Fibroblast of pulmonary artery (primary cell): ENCODE data around the gene ZNF423.

Experiments used
- DNase-seq: peaks from one replicate; pipeline ENCODE4 v3.0.0-alpha.2; 2010; ENCODE audit warnings: low read depth
- H3K4me3 ChIP-seq: replicated peaks from 2 replicates; pipeline ENCODE4 v1.5.1; 2011; ENCODE audit warnings: low read depth, mild to moderate bottlenecking, control low read depth, low read length, moderate library complexity
- CTCF ChIP-seq: IDR thresholded peaks from 2 replicates; pipeline ENCODE4 v1.5.1; 2011; ENCODE audit warnings: mild to moderate bottlenecking, control low read depth, low read length, inconsistent platforms; ENCODE audit errors: missing control alignments

Gene ZNF423

DNA sequence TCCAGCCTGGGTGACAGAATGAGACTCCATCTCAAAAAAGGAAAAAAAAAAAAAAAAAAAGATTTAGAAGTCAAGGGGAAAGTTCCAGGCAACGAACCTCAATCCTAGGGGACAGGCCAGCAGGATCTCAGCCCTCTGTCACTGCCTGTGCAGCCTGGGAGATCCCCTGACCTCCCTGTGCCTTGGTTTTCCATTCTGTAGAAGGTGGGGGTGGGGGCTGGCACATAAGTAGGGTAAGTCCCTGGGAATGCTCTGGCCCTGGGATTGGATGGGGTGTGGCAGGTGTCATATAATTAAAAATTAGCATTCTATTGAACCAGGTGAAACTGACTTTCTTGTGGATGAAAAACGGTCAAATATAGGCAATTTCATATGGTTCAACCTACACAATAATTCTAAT, 391.8 kb downstream of the ZNF423 start:
- no peak for DNase-seq
- no peak for TF ChIP-seq CTCF
- H3K4me3 ChIP-seq, result no peak overlapping the region

DNA sequence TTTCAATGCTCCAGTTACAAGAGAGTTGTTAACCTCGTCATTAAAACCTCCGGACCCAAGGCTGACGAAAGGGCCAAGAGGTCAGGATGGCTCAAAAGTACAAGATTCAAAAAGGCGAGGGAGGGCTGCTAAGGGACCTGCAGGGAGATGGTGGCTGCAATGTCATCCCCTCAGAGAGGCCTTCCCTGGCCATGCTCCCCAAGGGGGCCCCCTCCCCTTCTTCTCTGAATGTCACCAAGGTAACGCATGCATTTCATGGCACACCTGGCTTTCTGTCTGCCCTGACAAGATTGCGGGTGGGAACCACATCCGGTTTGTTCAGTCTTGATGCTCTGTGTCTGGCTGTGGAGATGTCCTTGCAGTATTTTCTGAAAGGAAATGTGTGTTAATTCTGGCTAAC, 392.4 kb downstream of the ZNF423 start:
- no peak overlapping the region for H3K4me3 ChIP-seq
- no peak for DNase-seq
- no peak for TF ChIP-seq CTCF

DNA sequence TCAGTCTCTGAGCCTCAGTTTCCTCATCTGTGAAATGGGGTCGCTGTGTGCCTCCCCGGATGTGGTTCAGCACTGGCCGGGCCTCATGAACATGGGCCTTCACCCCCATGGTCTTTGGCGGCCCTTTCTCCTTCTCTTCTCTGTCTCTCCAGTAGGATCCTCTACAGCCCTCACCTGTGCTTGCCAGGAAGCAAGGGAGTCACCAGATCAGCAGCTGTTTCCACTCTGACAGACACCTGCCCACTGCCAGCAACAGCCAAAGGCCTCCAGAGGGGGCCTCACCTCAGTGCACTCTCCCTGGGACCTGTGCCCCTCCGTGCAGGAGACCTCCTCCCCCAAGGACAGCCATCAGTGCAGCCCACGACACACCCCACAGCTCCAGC, 392.9 kb downstream of the ZNF423 start:
- TF ChIP-seq CTCF, result no peak
- no peak overlapping the region for H3K4me3 ChIP-seq
- DNase-seq, result no peak

DNA sequence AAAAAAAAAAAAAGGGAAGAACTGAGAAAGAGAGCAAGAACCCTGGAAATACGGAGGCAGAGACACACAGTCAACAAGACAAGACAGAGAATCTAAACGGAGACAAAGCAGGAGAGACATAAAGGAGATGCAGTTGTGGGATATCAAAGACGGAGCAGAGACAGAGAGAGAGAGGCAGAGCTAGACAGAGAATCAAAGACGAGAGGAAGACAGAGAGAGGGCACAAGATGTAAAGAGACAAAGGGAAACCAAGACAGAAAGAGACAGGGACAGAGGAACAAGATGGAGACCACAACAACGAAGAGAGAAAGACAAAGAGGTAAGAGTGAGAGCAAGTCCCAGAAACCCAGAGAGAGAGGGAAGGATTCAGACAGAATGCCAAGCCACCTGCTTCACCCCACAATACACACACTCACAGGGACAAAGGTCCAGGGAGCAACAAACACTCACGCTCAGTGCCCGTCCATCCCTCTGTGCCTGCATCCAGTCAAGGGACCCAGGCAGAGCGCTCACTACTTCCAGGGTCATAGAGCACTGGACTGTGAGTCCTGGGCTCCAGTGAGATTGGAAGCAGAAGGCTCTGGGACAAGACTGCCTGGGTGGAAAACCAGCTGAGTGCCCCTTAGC, 393.4 kb downstream of the ZNF423 start:
- DNase-seq, result no peak
- TF ChIP-seq CTCF, result no peak
- no peak overlapping the region for H3K4me3 ChIP-seq

DNA sequence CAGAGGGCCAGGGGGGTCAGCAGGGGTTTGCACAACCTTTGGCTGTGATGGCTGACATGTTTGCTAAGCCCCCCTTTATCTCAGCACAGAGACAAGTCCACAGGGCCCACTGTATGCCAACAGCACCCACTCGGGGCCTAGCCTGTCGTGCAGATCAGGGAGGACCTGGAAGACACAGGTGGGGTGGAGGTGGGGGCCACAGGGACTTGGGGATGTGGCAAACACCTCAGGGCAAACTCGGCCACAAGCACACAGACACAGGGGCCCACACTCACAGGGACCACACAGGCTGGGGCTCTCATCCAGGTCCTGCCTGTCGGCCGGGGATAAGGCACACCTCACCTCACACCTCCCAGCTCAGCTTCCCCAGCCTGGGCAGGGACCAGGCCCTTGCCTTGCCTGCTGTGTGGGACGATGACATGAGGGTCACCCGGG, 394.4 kb downstream of the ZNF423 start:
- no peak for DNase-seq
- no peak for TF ChIP-seq CTCF
- no peak overlapping the region for H3K4me3 ChIP-seq

DNA sequence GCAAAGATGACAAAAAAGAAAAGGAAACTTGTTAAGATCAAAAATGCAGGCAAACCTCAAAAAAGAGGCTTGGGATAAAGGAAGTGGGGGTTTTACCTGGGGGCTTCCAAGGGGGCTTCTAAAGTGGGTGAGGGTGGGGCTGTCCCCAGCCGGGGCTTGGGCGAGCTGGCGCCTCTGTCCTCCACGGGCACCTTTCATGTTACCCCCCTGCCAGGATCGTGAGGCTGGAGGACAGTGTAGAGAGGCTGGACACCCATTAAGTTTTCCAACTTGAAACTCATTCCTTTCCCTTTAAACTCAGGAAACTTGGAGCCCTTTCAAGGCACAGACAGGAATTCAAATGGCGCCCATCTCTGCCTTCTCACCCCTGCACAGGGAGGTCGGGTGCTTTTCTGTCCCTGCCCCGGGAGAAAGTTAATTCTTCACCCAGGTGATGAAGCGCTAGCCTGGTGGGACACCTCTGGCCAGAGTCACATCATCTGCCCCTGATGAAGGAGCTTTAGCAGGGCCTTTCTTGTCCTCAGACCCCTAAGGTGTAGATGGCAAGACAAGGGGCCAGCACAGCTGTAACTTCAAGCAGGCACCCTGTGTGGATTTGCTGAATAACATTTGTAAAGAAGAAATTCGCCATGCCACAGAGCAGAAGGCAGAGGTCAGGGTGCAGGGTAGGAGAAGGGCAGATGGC, 395.0 kb downstream of the ZNF423 start:
- H3K4me3 ChIP-seq, result no peak overlapping the region
- no peak for TF ChIP-seq CTCF
- DNase-seq, result no peak
